Measurements from ENCODE around the gene FRMD8. TPM values are rescaled to one million over a fixed set of nuclear protein-coding genes. Genes with fewer than 3 reads are reported as not detected.

FRMD8 gene
- total and polyA plus RNA-seq, 2 donors (not counting 1 experiment from before 2014, with no cell fraction given): 14.9 to 15.3 TPM

- Histone ChIP-seq H3K79me2 (ENCODE audit: control insufficient read depth, insufficient read depth, low read length) (no peaks in the 10 kb centered on the region), H3K9ac (ENCODE audit: insufficient read depth, low read length) (no peak overlapping the region), H3K4me1 (ENCODE audit: control insufficient read depth, extremely low read depth, insufficient read depth, low read length) (peaks cover 8% of the 10 kb centered on the region), H3K9me3 (ENCODE audit: control insufficient read depth, insufficient read depth, low read depth, low read length) (no peaks in the 10 kb centered on the region), H2AFZ (ENCODE audit: low read length) (no peak overlapping the region), H4K20me1 (ENCODE audit: control insufficient read depth, extremely low read depth, insufficient read depth, low read length) (no peaks in the 10 kb centered on the region), H3K27me3 (ENCODE audit: control insufficient read depth, insufficient read depth, low read length) (peaks cover 9% of the 10 kb centered on the region), H3K4me3 (replicated peaks in 1 of 4; ENCODE audit: control extremely low read depth in 1 of 4, insufficient read depth in 1 of 4, low read depth in 3 of 4, low read length in 4 of 4) (no peak overlapping the region), H3K27ac (ENCODE audit: insufficient read depth, low read length) (no peak overlapping the region), H3K4me2 (ENCODE audit: extremely low read depth, insufficient read depth, low read length) (no peak overlapping the region), H3K36me3 (ENCODE audit: control insufficient read depth, insufficient read depth, low read length) (no peaks in the 10 kb centered on the region)
- TF ChIP-seq EZH2 (IDR thresholded peaks at IDR 0.05; ENCODE audit: low read length, missing control alignments): no peak
- TF ChIP-seq, protein P1, sequence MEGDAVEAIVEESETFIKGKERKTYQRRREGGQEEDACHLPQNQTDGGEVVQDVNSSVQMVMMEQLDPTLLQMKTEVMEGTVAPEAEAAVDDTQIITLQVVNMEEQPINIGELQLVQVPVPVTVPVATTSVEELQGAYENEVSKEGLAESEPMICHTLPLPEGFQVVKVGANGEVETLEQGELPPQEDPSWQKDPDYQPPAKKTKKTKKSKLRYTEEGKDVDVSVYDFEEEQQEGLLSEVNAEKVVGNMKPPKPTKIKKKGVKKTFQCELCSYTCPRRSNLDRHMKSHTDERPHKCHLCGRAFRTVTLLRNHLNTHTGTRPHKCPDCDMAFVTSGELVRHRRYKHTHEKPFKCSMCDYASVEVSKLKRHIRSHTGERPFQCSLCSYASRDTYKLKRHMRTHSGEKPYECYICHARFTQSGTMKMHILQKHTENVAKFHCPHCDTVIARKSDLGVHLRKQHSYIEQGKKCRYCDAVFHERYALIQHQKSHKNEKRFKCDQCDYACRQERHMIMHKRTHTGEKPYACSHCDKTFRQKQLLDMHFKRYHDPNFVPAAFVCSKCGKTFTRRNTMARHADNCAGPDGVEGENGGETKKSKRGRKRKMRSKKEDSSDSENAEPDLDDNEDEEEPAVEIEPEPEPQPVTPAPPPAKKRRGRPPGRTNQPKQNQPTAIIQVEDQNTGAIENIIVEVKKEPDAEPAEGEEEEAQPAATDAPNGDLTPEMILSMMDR (conservative IDR thresholded peaks at IDR 0.05 in 1 of 2, IDR thresholded peaks at IDR 0.05 in 1 of 2; ENCODE audit: low read depth in 1 of 2, low read length in 2 of 2): no peak
- no peak for DNase-seq (ENCODE audit: low read depth in 2 of 2)
These were observed 28.5 kb upstream of the FRMD8 start for GRCh38 chr11:65357856-65358356.

- Histone ChIP-seq H3K9ac (ENCODE audit: insufficient read depth, low read length) (no peak overlapping the region), H3K4me2 (ENCODE audit: extremely low read depth, insufficient read depth, low read length) (no peak overlapping the region), H3K27me3 (ENCODE audit: control insufficient read depth, insufficient read depth, low read length) (peaks cover 2% of the 10 kb centered on the region), H3K4me1 (ENCODE audit: control insufficient read depth, extremely low read depth, insufficient read depth, low read length) (no peaks in the 10 kb centered on the region), H3K9me3 (ENCODE audit: control insufficient read depth, insufficient read depth, low read depth, low read length) (no peaks in the 10 kb centered on the region), H4K20me1 (ENCODE audit: control insufficient read depth, extremely low read depth, insufficient read depth, low read length) (no peaks in the 10 kb centered on the region), H3K27ac (ENCODE audit: insufficient read depth, low read length) (no peak overlapping the region), H3K36me3 (ENCODE audit: control insufficient read depth, insufficient read depth, low read length) (no peaks in the 10 kb centered on the region), H3K79me2 (ENCODE audit: control insufficient read depth, insufficient read depth, low read length) (no peaks in the 10 kb centered on the region), H3K4me3 (replicated peaks in 1 of 4; ENCODE audit: control extremely low read depth in 1 of 4, insufficient read depth in 1 of 4, low read depth in 3 of 4, low read length in 4 of 4) (no peak overlapping the region), H2AFZ (ENCODE audit: low read length) (no peak overlapping the region)
- TF ChIP-seq EZH2 (IDR thresholded peaks at IDR 0.05; ENCODE audit: low read length, missing control alignments): no peak
- TF ChIP-seq, protein P1 (conservative IDR thresholded peaks at IDR 0.05 in 1 of 2, IDR thresholded peaks at IDR 0.05 in 1 of 2; ENCODE audit: low read depth in 1 of 2, low read length in 2 of 2): no peak
- DNase-seq (ENCODE audit: low read depth in 2 of 2): no peak
These were observed 24.0 kb upstream of the FRMD8 start for GRCh38 chr11:65362320-65362931.

DNA sequence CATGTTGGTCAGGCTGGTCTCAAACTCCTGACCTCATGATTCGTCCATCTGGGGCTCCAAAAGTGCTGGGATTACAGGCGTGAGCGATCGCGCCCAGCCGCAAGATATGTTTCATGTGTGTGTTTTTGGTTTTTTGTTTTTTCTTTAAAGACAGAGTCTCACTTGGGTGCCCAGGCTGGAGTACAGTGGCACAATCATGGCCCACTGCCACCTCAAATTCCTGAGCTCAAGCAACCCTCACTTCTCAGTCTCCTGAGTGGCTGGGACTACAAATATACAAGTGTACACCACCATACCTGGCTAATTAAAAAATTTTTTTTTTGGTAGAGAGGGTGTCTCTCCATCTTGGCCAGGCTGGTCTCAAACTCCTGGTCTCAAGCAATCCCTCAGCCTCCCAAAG lies 23.5 kb upstream of the FRMD8 start:
- no peaks in the 10 kb centered on the region for H4K20me1 ChIP-seq (ENCODE audit: control insufficient read depth, extremely low read depth, insufficient read depth, low read length)
- no peak overlapping the region for H3K27ac ChIP-seq (ENCODE audit: insufficient read depth, low read length)
- TF ChIP-seq, protein P1 (conservative IDR thresholded peaks at IDR 0.05 in 1 of 2, IDR thresholded peaks at IDR 0.05 in 1 of 2; ENCODE audit: low read depth in 1 of 2, low read length in 2 of 2): no peak
- no peak for TF ChIP-seq EZH2 (IDR thresholded peaks at IDR 0.05; ENCODE audit: low read length, missing control alignments)
- peaks cover 1% of the 10 kb centered on the region for H3K27me3 ChIP-seq (ENCODE audit: control insufficient read depth, insufficient read depth, low read length)
- H3K36me3 ChIP-seq (ENCODE audit: control insufficient read depth, insufficient read depth, low read length): no peaks in the 10 kb centered on the region
- no peaks in the 10 kb centered on the region for H3K79me2 ChIP-seq (ENCODE audit: control insufficient read depth, insufficient read depth, low read length)
- H2AFZ ChIP-seq (ENCODE audit: low read length): no peak overlapping the region
- no peaks in the 10 kb centered on the region for H3K9me3 ChIP-seq (ENCODE audit: control insufficient read depth, insufficient read depth, low read depth, low read length)
- DNase-seq (ENCODE audit: low read depth in 2 of 2): no peak
- H3K4me3 ChIP-seq (replicated peaks in 1 of 4; ENCODE audit: control extremely low read depth in 1 of 4, insufficient read depth in 1 of 4, low read depth in 3 of 4, low read length in 4 of 4): no peak overlapping the region
- no peak overlapping the region for H3K4me2 ChIP-seq (ENCODE audit: extremely low read depth, insufficient read depth, low read length)
- no peaks in the 10 kb centered on the region for H3K4me1 ChIP-seq (ENCODE audit: control insufficient read depth, extremely low read depth, insufficient read depth, low read length)
- H3K9ac ChIP-seq (ENCODE audit: insufficient read depth, low read length): no peak overlapping the region

All from fibroblast of lung (primary cell).